GM12874 (cell line): ENCODE data around the gene PRC1.
A peak's percentile ranks its signal among the peaks of the same experiment; 100 is the strongest.

Source experiments
- CTCF ChIP-seq: IDR thresholded peaks from 2 replicates; pipeline ENCODE4 v1.5.1; 2011; ENCODE audit warnings: low read depth, mild to moderate bottlenecking, control low read depth, low read length, moderate library complexity; ENCODE audit not compliant: insufficient read depth

PRC1 gene

GRCh38 chr15:90936823-90937222 is 57.5 kb downstream of the PRC1 start:
- TF ChIP-seq CTCF, result no peak

GRCh38 chr15:90934949-90935751 is 59.2 kb downstream of the PRC1 start, which contains the start of gene UNC45A:
Gene UNC45A, plus strand, starts transcription at chr15:90935285. Its CDS starts 40 bp downstream, at chr15:90935325.
- TF ChIP-seq CTCF, result 0 out of 2 replicates have a peak, but pooled peaks have one; percentile 0

GRCh38 chr15:90934256-90934948 is 59.9 kb downstream of the PRC1 start:
- peak; percentile 95 for TF ChIP-seq CTCF

- no peak for TF ChIP-seq CTCF
These were observed 61.0 kb downstream of the PRC1 start for GRCh38 chr15:90933301-90933700.

GRCh38 chr15:90932660-90932991 is 61.7 kb downstream of the PRC1 start:
- no peak for TF ChIP-seq CTCF

GRCh38 chr15:90931828-90932659 is 62.3 kb downstream of the PRC1 start, which contains the start of gene HDDC3:
Gene HDDC3, minus strand, starts transcription at chr15:90932549. Its CDS starts 9 bp downstream, at chr15:90932540.
- TF ChIP-seq CTCF, result peak; percentile 95

GRCh38 chr15:90931575-90931827 is 62.8 kb downstream of the PRC1 start:
- no peak for TF ChIP-seq CTCF
